H1 (cell line): Measurements from ENCODE around the gene TMIGD3. TPM values are rescaled to one million over a fixed set of nuclear protein-coding genes. Genes with fewer than 3 reads are reported as not detected.

Experiments
- CTCF ChIA-PET: fragments of 300-600 bp; sonication (Branson Sonifier 250); formaldehyde crosslinking; loops from one replicate; lab custom pipeline; 2021; ENCODE audit not compliant: partially characterized antibody; lab: Charles Lee
- POLR2A ChIA-PET: fragments of 300-600 bp; sonication (Branson Sonifier 250); formaldehyde crosslinking; loops from one replicate; lab custom pipeline; 2021; ENCODE audit warnings: inconsistent platforms; ENCODE audit not compliant: partially characterized antibody; lab: Charles Lee
- DNase-seq, 2 experiments: peaks; one replicate each; pipeline versions ENCODE4 v3.0.0 to v3.0.0-alpha.2; 2010 to 2022; ENCODE audit warnings: low spot score in 2 of 2, low read depth in 1 of 2, mixed read lengths in 1 of 2
- FAIRE-seq: peaks from 2 replicates; lab custom pipeline; 2011; peaks lifted over from hg19 to GRCh38; lab: Jason Lieb, UNC
- H2AFZ ChIP-seq: 2 replicates; pipeline ENCODE4 v1.8.1; 2012; ENCODE audit warnings: low read length, inconsistent platforms
- H2AK5ac ChIP-seq: 2 replicates; pipeline ENCODE4 v1.6.1; 2013; ENCODE audit warnings: low read depth, low read length
- H2BK120ac ChIP-seq: replicated peaks from 2 replicates; pipeline ENCODE3; 2013; ENCODE audit warnings: low read depth, low read length, inconsistent platforms
- H2BK12ac ChIP-seq: 2 replicates; pipeline ENCODE4 v1.6.1; 2013; ENCODE audit warnings: low read depth, low read length
- H2BK15ac ChIP-seq: 2 replicates; pipeline ENCODE4 v1.6.1; 2013; ENCODE audit warnings: low read length
- H2BK20ac ChIP-seq: 2 replicates; pipeline ENCODE4 v1.6.1; 2013; ENCODE audit warnings: low read length
- H2BK5ac ChIP-seq: 2 replicates; pipeline ENCODE4 v1.6.1; 2013; ENCODE audit warnings: low read depth, low read length
- H3K14ac ChIP-seq: 2 replicates; pipeline ENCODE4 v1.6.1; 2013; ENCODE audit warnings: inconsistent platforms; ENCODE audit not compliant: insufficient read length
- H3K18ac ChIP-seq: 2 replicates; pipeline ENCODE4 v1.6.1; 2013; ENCODE audit warnings: low read length; ENCODE audit errors: extremely low read depth
- H3K23ac ChIP-seq: 2 replicates; pipeline ENCODE4 v1.6.1; 2013; ENCODE audit warnings: inconsistent platforms; ENCODE audit not compliant: insufficient read length
- H3K23me2 ChIP-seq: 2 replicates; pipeline ENCODE4 v1.6.1; 2013; ENCODE audit warnings: low read depth, low read length
- H3K27ac ChIP-seq: 2 replicates; pipeline ENCODE4 v1.6.1; 2011; ENCODE audit warnings: low read depth, low read length, inconsistent platforms
- H3K27me3 ChIP-seq, 4 experiments: replicated peaks in 1 of 4; 1 replicate in 1 of 4; 2 replicates in 3 of 4; pipeline versions ENCODE4 v1.6.1 to v1.8.1; 2011 to 2013; ENCODE audit warnings: low read length in 3 of 4, mild to moderate bottlenecking in 3 of 4, inconsistent platforms in 2 of 4, mixed read lengths in 2 of 4, moderate library complexity in 1 of 4; ENCODE audit not compliant: control insufficient read depth in 3 of 4, insufficient read depth in 3 of 4; ENCODE audit errors: extremely low read depth in 1 of 4
- H3K36me3 ChIP-seq, 4 experiments: 2 replicates each; pipeline versions ENCODE4 v1.6.1 to v1.8.1; 2011 to 2013; ENCODE audit warnings: mild to moderate bottlenecking in 4 of 4, low read length in 3 of 4, moderate library complexity in 2 of 4, control low read depth in 1 of 4, inconsistent platforms in 1 of 4; ENCODE audit not compliant: insufficient read depth in 4 of 4, control insufficient read depth in 2 of 4
- H3K4ac ChIP-seq: replicated peaks from 2 replicates; pipeline ENCODE3; 2013; ENCODE audit warnings: low read length, low read depth, mixed read lengths, inconsistent platforms; ENCODE audit not compliant: insufficient read length
- H3K4me1 ChIP-seq, 4 experiments: replicated peaks in 1 of 4; 1 replicate in 1 of 4; 2 replicates in 3 of 4; pipeline versions ENCODE4 v1.6.1 to v1.8.1; 2011 to 2013; ENCODE audit warnings: low read length in 3 of 4, inconsistent platforms in 2 of 4, mixed read lengths in 1 of 4; ENCODE audit not compliant: insufficient read depth in 4 of 4, control insufficient read depth in 3 of 4
- H3K4me2 ChIP-seq, 2 experiments: 2 replicates each; pipeline versions ENCODE4 v1.6.1 to v1.8.1; 2011 to 2013; ENCODE audit warnings: low read depth in 2 of 2, low read length in 2 of 2, control low read depth in 1 of 2, inconsistent platforms in 1 of 2, mild to moderate bottlenecking in 1 of 2; ENCODE audit not compliant: insufficient read depth in 1 of 2
- H3K4me3 ChIP-seq, 4 experiments: fragments of 200-600, 300-600 bp in 1 of 4; sonication (generic), shearing (Covaris generic), sonication (Bioruptor Twin) in 1 of 4; 2 replicates each; pipeline versions ENCODE4 v1.5.1 to v1.8.1; 2011 to 2016; ENCODE audit warnings: low read length in 4 of 4, low read depth in 3 of 4, control low read depth in 2 of 4, inconsistent platforms in 2 of 4, mild to moderate bottlenecking in 2 of 4, mixed read lengths in 1 of 4, moderate library complexity in 1 of 4; ENCODE audit not compliant: insufficient read depth in 2 of 4; ENCODE audit errors: extremely low read depth in 1 of 4
- H3K56ac ChIP-seq: replicated peaks from 2 replicates; pipeline ENCODE3; 2013; ENCODE audit warnings: low read depth, mild to moderate bottlenecking, mixed read lengths, low read length, inconsistent platforms; ENCODE audit not compliant: insufficient read length
- H3K79me1 ChIP-seq: 2 replicates; pipeline ENCODE4 v1.6.1; 2013; ENCODE audit warnings: low read depth, low read length, control low read depth
- H3K79me2 ChIP-seq, 2 experiments: 2 replicates each; pipeline versions ENCODE4 v1.6.1 to v1.8.1; 2012 to 2013; ENCODE audit warnings: low read length in 2 of 2, mild to moderate bottlenecking in 2 of 2, inconsistent platforms in 1 of 2; ENCODE audit not compliant: insufficient read depth in 2 of 2, control insufficient read depth in 1 of 2
- H3K9ac ChIP-seq, 4 experiments: replicated peaks in 1 of 4; 1 replicate in 1 of 4; 2 replicates in 3 of 4; pipeline versions ENCODE4 v1.6.1 to v1.8.1; 2011 to 2013; ENCODE audit warnings: low read depth in 3 of 4, low read length in 3 of 4, control low read depth in 2 of 4, mild to moderate bottlenecking in 2 of 4, moderate library complexity in 2 of 4, inconsistent platforms in 1 of 4; ENCODE audit errors: extremely low read depth in 1 of 4
- H3K9me3 ChIP-seq, 2 experiments: 2 replicates each; pipeline versions ENCODE4 v1.6.1 to v1.8.1; 2012 to 2013; ENCODE audit warnings: mild to moderate bottlenecking in 2 of 2, moderate library complexity in 2 of 2, control low read depth in 1 of 2, inconsistent platforms in 1 of 2, low read depth in 1 of 2, low read length in 1 of 2, mixed read lengths in 1 of 2; ENCODE audit not compliant: insufficient read depth in 2 of 2
- H4K20me1 ChIP-seq, 2 experiments: replicated peaks in 1 of 2; 2 replicates each; pipeline versions ENCODE3 to v1.8.1; 2011 to 2013; ENCODE audit warnings: inconsistent platforms in 2 of 2, low read length in 2 of 2, mild to moderate bottlenecking in 1 of 2; ENCODE audit not compliant: insufficient read depth in 2 of 2, control insufficient read depth in 1 of 2
- H4K5ac ChIP-seq: 2 replicates; pipeline ENCODE4 v1.6.1; 2013; ENCODE audit warnings: low read length, low read depth, mixed read lengths, inconsistent platforms; ENCODE audit not compliant: insufficient read length
- H4K8ac ChIP-seq: 2 replicates; pipeline ENCODE4 v1.8.0; 2013; ENCODE audit warnings: mild to moderate bottlenecking, moderate library complexity, low read length, inconsistent platforms; ENCODE audit not compliant: insufficient read depth; ENCODE audit errors: extremely low read depth
- H4K91ac ChIP-seq: replicated peaks from 2 replicates; pipeline ENCODE3; 2013; ENCODE audit warnings: low read length, mixed read lengths, inconsistent platforms; ENCODE audit not compliant: insufficient read length
- TBP ChIP-seq: IDR thresholded peaks from 2 replicates; pipeline ENCODE4 v1.6.1; 2011; ENCODE audit warnings: low read depth, low read length, improper control_type of control experiment
- WGBS, 2 experiments: shearing (Covaris generic) in 1 of 2; methylation state at CpG; one replicate each; pipeline versions ENCODE4 v1.1.6 to v1.1.7; 2013 to 2015; ENCODE audit warnings: low lambda C conversion rate in 2 of 2, mixed read lengths in 2 of 2, inconsistent platforms in 1 of 2, low coverage in 1 of 2, missing lambda C conversion rate in 1 of 2; ENCODE audit not compliant: insufficient replicate concordance in 2 of 2, insufficient coverage in 1 of 2, insufficient read length in 1 of 2; ENCODE audit errors: extremely low coverage in 1 of 2, missing lambda C conversion rate in 1 of 2; 5-methylcytosine and 5-hydroxymethylcytosine counted together
- polyA plus RNA-seq, 7 experiments: library from polyadenylated mRNA; depleted of rRNA in 3 of 7; stranded (reverse) in 5 of 7; unstranded in 2 of 7; fragments of >200 nt in 5 of 7; fragments of 200-250 nt in 2 of 7; gene quantifications; 1 replicate in 5 of 7; 2 replicates in 1 of 7; 4 replicates in 1 of 7; pipeline versions ENCODE4 v1.2.1 to v1.2.3, GENCODE V29; 2011 to 2013; ENCODE audit warnings: missing spikeins in 2 of 7, mixed read lengths in 2 of 7
- total RNA-seq: library from RNA; stranded (reverse); fragmentation: NEBNext Ultra II Directional; extraction: Animal tissue kit (Norgen Biotek cat#: 25700); gene quantifications from 2 replicates; pipeline ENCODE4 v1.2.1, GENCODE V29; 2021

The TMIGD3 gene
- total and polyA plus RNA-seq, 2 of the 8 experiments (the other 6 are each of a cell fraction or from before 2014, with no cell fraction given), result not detected

GRCh38 chr1:111496398-111496797 is 7.0 kb downstream of the TMIGD3 start:
- Histone ChIP-seq H2AK5ac (no peak overlapping the region), H3K23ac (no peak overlapping the region), H2BK120ac (no peak overlapping the region), H2AFZ (no peak overlapping the region), H2BK20ac (no peak overlapping the region), H3K36me3 (no peaks in the 10 kb centered on the region), H3K23me2 (no peaks in the 10 kb centered on the region; the same call in 1 of the 2 replicates), H4K91ac (no peak overlapping the region), H3K18ac (no peak overlapping the region), H3K56ac (no peak overlapping the region), H4K8ac (no peak overlapping the region), H3K14ac (no peak overlapping the region), H3K4me3 (no peak overlapping the region), H3K9me3 (no peaks in the 10 kb centered on the region), H3K79me1 (no peaks in the 10 kb centered on the region), H3K79me2 (no peaks in the 10 kb centered on the region), H3K4ac (no peak overlapping the region), H3K4me2 (no peak overlapping the region), H3K9ac (no peak overlapping the region), H3K4me1 (no peaks in the 10 kb centered on the region), H2BK5ac (no peak overlapping the region), H2BK12ac (no peak overlapping the region), H3K27me3 (no peaks in the 10 kb centered on the region), H2BK15ac (no peak overlapping the region), H3K27ac (no peak overlapping the region), H4K5ac (no peak overlapping the region), H4K20me1 (no peaks in the 10 kb centered on the region)
- FAIRE-seq (no peak), DNase-seq (no peak)
- ChIA-PET POLR2A (no interaction called here), CTCF (interaction anchor here (2.3 to 3.1 kb wide), 2 partner anchors 11 to 15 kb away, joined by 16 read pairs; no protein-coding TSS in a partner anchor)
- no peak for TF ChIP-seq TBP
- WGBS, 2 experiments, result 90% methylated on average over 4 of the region's 4 CpGs; no CpG with 5 or more reads in 1 of the 2 experiments
